Measurements from ENCODE around the gene DENND1A.

Gene DENND1A

GRCh38 chr9:123469282-123469681, 460.6 kb downstream of the DENND1A start:
- DNase-seq (ENCODE audit: low spot score): no peak

GRCh38 chr9:123468541-123468940, 461.4 kb downstream of the DENND1A start:
- DNase-seq (ENCODE audit: low spot score): no peak

GRCh38 chr9:123465304-123465703, 464.6 kb downstream of the DENND1A start:
- no peak for DNase-seq (ENCODE audit: low spot score)

- no peak for DNase-seq (ENCODE audit: low spot score)
These were observed 469.8 kb downstream of the DENND1A start for GRCh38 chr9:123460091-123460490.

- no peak for DNase-seq (ENCODE audit: low spot score)
These were observed 472.3 kb downstream of the DENND1A start for GRCh38 chr9:123457583-123457982.

- DNase-seq (ENCODE audit: low spot score): no peak
These were observed 473.9 kb downstream of the DENND1A start for GRCh38 chr9:123456011-123456410.

GRCh38 chr9:123455187-123455586, 474.7 kb downstream of the DENND1A start:
- no peak for DNase-seq (ENCODE audit: low spot score)

GRCh38 chr9:123454361-123454760, 475.6 kb downstream of the DENND1A start:
- no peak for DNase-seq (ENCODE audit: low spot score)

GRCh38 chr9:123453831-123454321, 476.1 kb downstream of the DENND1A start:
- DNase-seq (ENCODE audit: low spot score): no peak

GRCh38 chr9:123453076-123453667, 476.8 kb downstream of the DENND1A start:
- no peak for DNase-seq (ENCODE audit: low spot score)

- DNase-seq (ENCODE audit: low spot score): no peak
These were observed 478.9 kb downstream of the DENND1A start for GRCh38 chr9:123450996-123451395.

- no peak for DNase-seq (ENCODE audit: low spot score)
These were observed 479.7 kb downstream of the DENND1A start for GRCh38 chr9:123450098-123450770.

- DNase-seq (ENCODE audit: low spot score): no peak
These were observed 481.8 kb downstream of the DENND1A start for GRCh38 chr9:123447934-123448646.

GRCh38 chr9:123445981-123446610, 483.8 kb downstream of the DENND1A start:
- DNase-seq (ENCODE audit: low spot score): no peak

GRCh38 chr9:123445116-123445515, 484.8 kb downstream of the DENND1A start:
- no peak for DNase-seq (ENCODE audit: low spot score)

- DNase-seq (ENCODE audit: low spot score): no peak
These were observed 488.2 kb downstream of the DENND1A start for GRCh38 chr9:123441769-123442168.

- DNase-seq (ENCODE audit: low spot score): no peak
These were observed 489.7 kb downstream of the DENND1A start for GRCh38 chr9:123440256-123440655.

- DNase-seq (ENCODE audit: low spot score): no peak
These were observed 491.1 kb downstream of the DENND1A start for GRCh38 chr9:123438821-123439220.

- no peak for DNase-seq (ENCODE audit: low spot score)
These were observed 491.6 kb downstream of the DENND1A start for GRCh38 chr9:123438321-123438720.

- no peak for DNase-seq (ENCODE audit: low spot score)
These were observed 492.7 kb downstream of the DENND1A start for GRCh38 chr9:123437201-123437600.

GRCh38 chr9:123435471-123435870, 494.5 kb downstream of the DENND1A start:
- DNase-seq (ENCODE audit: low spot score): no peak

- DNase-seq (ENCODE audit: low spot score): no peak
These were observed 495.2 kb downstream of the DENND1A start for GRCh38 chr9:123434619-123435240.
